ENCODE measurements around the gene APH1B.

Gene APH1B

DNA sequence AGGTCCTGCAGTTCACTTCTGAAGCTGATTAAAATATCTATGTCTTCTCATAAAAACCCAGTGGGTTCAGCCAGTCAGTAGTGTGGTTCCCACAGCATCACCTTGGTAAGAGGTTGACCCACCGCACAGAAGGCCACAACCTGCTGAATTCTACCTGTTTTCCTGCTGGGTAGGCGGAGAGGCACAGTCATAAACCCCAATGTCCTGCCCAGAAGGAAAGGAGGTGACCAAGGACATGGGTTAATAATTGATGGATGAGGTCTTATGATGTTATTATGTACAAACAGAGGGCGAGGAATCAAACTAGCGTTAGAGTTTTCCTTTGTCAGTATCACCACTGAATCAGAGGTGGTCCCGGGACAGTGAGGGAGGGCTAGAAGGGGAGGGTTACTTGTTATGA is 76.5 kb downstream of the APH1B start:
- no peak for DNase-seq (ENCODE audit: low read depth)

DNA sequence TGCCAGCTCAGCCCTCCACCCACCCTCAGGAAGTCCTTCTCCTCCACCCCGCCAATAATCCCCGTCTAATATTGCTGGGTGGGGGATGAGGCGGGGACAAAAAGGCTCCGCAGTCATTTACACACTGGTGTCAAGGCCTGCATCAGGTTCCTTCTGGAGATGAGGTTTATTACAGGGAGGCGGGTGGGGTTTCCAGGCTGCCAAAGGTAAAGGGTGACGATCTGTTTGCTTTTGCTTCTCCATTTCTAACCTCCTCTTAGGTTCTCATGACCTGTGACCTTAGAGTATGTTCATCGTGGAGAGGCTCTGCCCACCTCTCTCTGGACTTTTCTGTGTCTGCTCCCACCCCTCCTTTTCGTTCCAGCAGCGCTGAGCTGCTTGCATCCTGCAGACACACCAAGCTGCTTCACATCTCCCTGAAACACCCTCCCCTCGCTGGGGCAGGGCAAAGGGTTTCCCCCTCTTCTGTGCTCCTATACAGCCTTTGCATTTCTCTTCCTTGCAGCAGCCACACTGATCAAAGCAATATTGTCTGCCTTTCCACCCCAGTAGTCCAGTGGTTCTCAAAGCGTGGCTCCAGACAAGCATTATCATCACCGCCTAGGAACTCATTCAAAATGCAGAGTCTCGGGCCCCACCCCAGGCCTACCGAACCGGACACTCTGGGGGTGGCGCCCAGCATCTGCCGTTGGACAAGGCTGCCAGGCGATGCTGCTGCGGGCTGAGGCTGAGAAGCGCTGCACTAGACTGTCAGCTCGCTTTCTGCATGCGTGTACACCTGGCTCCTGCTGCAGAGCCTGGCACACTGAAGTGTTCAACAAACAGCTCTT is 77.6 kb downstream of the APH1B start:
- DNase-seq (ENCODE audit: low read depth) = no peak

DNA sequence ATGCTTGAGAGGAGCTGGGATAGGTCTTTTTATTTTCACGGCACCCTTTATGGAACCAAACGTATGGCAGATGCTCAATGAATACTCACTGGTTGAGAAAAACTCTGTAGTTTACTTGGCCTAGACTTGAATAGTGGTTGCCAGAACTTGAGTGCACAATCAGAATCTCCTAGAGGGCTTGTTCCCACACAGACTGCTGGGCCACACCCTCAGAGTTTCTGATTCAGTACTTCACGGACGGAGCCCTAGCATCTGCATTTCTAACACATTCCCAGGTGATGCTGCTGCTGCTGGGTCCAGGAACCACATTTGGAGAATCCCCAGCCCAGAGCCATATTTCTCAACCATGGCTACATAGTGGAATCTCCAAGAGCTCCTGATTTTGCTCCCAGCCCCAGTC is 79.7 kb downstream of the APH1B start:
- DNase-seq (ENCODE audit: low read depth) = no peak

DNA sequence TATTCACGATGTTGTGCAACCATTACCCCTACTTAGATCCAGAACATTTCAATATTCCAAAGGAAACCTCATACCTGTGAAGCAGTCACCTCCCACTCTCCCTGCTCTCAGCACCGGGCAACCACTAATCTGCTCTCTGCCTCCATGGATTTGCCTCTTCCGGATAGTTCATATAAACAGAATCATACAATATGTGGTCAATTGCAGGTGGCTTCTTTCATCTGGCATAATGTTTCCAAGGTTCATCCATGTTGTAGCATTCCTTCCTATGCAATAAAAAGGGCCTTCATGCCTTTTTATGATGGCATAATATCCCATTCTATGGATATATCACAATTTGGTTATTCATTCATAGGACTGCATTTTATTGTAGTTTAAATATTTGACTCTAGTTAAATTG is 80.3 kb downstream of the APH1B start:
- DNase-seq (ENCODE audit: low read depth) = no peak

DNA sequence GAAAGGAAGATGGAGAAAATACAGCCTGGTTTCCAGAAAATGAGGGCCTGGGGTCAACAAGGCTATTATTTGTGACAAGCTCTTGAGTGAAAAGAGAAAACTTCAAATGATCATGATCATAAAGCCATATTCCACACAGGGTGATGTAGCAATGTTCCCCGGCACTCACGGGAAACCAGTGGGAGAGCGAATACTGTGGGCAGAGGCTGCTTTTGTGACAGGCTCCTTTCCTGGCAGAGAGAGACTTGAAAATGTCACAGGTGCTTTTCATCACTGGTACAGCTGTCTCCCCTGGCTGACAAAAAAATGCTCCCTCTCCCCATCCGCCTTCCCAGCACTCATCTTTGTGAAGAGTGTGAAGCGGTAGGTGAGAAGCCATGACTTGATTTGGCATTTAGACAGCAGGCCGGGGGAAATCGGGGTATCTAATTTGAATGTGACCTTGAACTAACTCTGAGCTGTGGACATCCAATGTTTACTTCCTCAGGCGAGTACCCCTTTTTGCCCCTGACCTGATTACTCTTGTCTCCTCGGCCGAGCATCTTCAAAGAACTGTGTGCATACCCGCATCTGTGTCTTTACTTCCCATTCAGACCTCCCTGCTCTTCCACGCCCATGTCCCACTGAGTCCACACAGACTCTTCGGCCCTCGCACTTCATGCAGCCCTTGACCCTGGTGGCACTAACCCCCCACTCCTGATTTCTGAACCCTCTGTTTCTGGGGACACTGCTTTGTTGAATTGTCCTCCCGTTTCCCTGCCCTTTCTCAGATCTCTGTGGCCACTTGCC is 81.0 kb downstream of the APH1B start:
- DNase-seq (ENCODE audit: low read depth) = no peak
